Kidney (tissue), 14 donors: ENCODE data around the gene GSX1. TPM values are rescaled to one million over a fixed set of nuclear protein-coding genes. Genes with fewer than 3 reads are reported as not detected.

ENCODE experiments used
- DNase-seq, 5 donors: peaks; one replicate each; pipeline ENCODE4 v3.0.0-alpha.2; 2013 to 2020
- FAIRE-seq: peaks from 2 replicates; lab custom pipeline; 2012; peaks lifted over from hg19 to GRCh38; lab: Jason Lieb, UNC
- H3K27ac ChIP-seq, 2 donors: one replicate each; pipeline ENCODE4 v1.7.0; 2013; ENCODE audit warnings: low read depth in 2 of 2, low read length in 2 of 2, inconsistent platforms in 1 of 2
- H3K27me3 ChIP-seq: one replicate; pipeline ENCODE4 v1.7.1; 2013; ENCODE audit warnings: low read length, inconsistent platforms; ENCODE audit not compliant: control insufficient read depth, insufficient read depth
- H3K36me3 ChIP-seq, 3 donors: one replicate each; pipeline versions ENCODE4 v1.7.0 to v1.7.1; 2013; ENCODE audit warnings: low read length in 3 of 3, control low read depth in 1 of 3, inconsistent platforms in 1 of 3; ENCODE audit not compliant: insufficient read depth in 3 of 3, control insufficient read depth in 2 of 3
- H3K4me1 ChIP-seq, 3 donors: one replicate each; pipeline versions ENCODE4 v1.7.0 to v1.7.1; 2013; ENCODE audit warnings: low read length in 3 of 3, inconsistent platforms in 1 of 3, low read depth in 1 of 3; ENCODE audit not compliant: control insufficient read depth in 2 of 3, insufficient read depth in 2 of 3
- H3K4me3 ChIP-seq, 3 donors: one replicate each; pipeline versions ENCODE4 v1.7.0 to v1.8.1; 2013; ENCODE audit warnings: low read length in 3 of 3, control low read depth in 1 of 3, inconsistent platforms in 1 of 3
- H3K9ac ChIP-seq, 3 donors: one replicate each; pipeline versions ENCODE4 v1.7.0 to v1.7.1; 2013; ENCODE audit warnings: low read length in 3 of 3, control low read depth in 1 of 3, inconsistent platforms in 1 of 3
- H3K9me3 ChIP-seq, 3 donors: one replicate each; pipeline versions ENCODE4 v1.7.0 to v1.7.1; 2013; ENCODE audit warnings: low read length in 3 of 3, control low read depth in 1 of 3, inconsistent platforms in 1 of 3; ENCODE audit not compliant: control insufficient read depth in 2 of 3, insufficient read depth in 1 of 3
- CTCF ChIP-seq: IDR thresholded peaks from 3 replicates; pipeline ENCODE4 v1.5.1; 2012; ENCODE audit warnings: mild to moderate bottlenecking, moderate library complexity, borderline replicate concordance; ENCODE audit not compliant: insufficient read depth; ENCODE audit errors: extremely low read depth
- intact Hi-C: fragments of 100-400 bp; cut with DNase I; formaldehyde crosslinking; loops from one replicate; pipeline ENCODE4 v1.11.1; 2022
- polyA plus RNA-seq: library from polyadenylated mRNA; stranded (reverse); fragments of 350-450 nt; fragmentation: Illumina TruSeq; extraction: RNeasy Lipid Tissue Mini Kit (QIAGEN cat#74804); gene quantifications from one replicate; pipeline ENCODE4 v1.2.3, GENCODE V29; 2014; ENCODE audit warnings: low read depth, low replicate concordance; ENCODE audit not compliant: insufficient read depth
- total RNA-seq: library from RNA; stranded (reverse); fragmentation: NEBNext Ultra II Directional; extraction: Animal tissue kit (Norgen Biotek cat#: 25700); gene quantifications from one replicate; pipeline ENCODE4 v1.2.1, GENCODE V29; 2021
- donor health status: control.
- donor health status: control.
- donor health status: control.
- donor health status: control.
- donor health status: control.
- donor health status: DM: yes; HTN: yes; CAD: no.
- donor health status: Normal renal cell carcinoma (clear cell type).

The GSX1 gene
- total and polyA plus RNA-seq, 2 donors from 2014 or later, result not detected

- DNase-seq, result no peak
- Histone ChIP-seq H3K9ac (no peak overlapping the region), H3K4me1 (peaks cover 0 to 3% (median 0%) of the 10 kb centered on the region in 3 donors), H3K4me3 (no peak overlapping the region), H3K36me3 (no peaks in the 10 kb centered on the region), H3K9me3 (no peaks in the 10 kb centered on the region), H3K27ac (no peak overlapping the region), H3K27me3 (peaks cover 68% of the 10 kb centered on the region)
- intact Hi-C loops, result no loop called here
- FAIRE-seq, result no peak
- TF ChIP-seq CTCF, result no peak
These were observed 2.0 kb downstream of the GSX1 start for GRCh38 chr13:27794368-27794691.

- H3K9me3 ChIP-seq, result no peaks in the 10 kb centered on the region
- H3K27ac ChIP-seq, result no peak overlapping the region
- DNase-seq, result no peak
- H3K4me3 ChIP-seq, result no peak overlapping the region
- H3K4me1 ChIP-seq, result peaks cover 0 to 3% (median 0%) of the 10 kb centered on the region in 3 donors
- no peaks in the 10 kb centered on the region for H3K36me3 ChIP-seq
- no peak for TF ChIP-seq CTCF
- FAIRE-seq, result no peak
- intact Hi-C loops, result no loop called here
- H3K9ac ChIP-seq, result no peak overlapping the region
- H3K27me3 ChIP-seq, result peaks cover 68% of the 10 kb centered on the region
These were observed 2.8 kb downstream of the GSX1 start for GRCh38 chr13:27794921-27795717.

- DNase-seq, result no peak
- intact Hi-C loops, result no loop called here
- no peak overlapping the region for H3K4me3 ChIP-seq
- no peaks in the 10 kb centered on the region for H3K9me3 ChIP-seq
- H3K27me3 ChIP-seq, result peaks cover 67% of the 10 kb centered on the region
- no peak for FAIRE-seq
- H3K27ac ChIP-seq, result no peak overlapping the region
- H3K9ac ChIP-seq, result no peak overlapping the region
- H3K4me1 ChIP-seq, result peaks cover 0 to 3% (median 0%) of the 10 kb centered on the region in 3 donors
- no peak for TF ChIP-seq CTCF
- H3K36me3 ChIP-seq, result no peaks in the 10 kb centered on the region
These were observed 3.4 kb downstream of the GSX1 start for GRCh38 chr13:27795718-27796019.
